ENCODE results near the gene VWDE.

DNA sequence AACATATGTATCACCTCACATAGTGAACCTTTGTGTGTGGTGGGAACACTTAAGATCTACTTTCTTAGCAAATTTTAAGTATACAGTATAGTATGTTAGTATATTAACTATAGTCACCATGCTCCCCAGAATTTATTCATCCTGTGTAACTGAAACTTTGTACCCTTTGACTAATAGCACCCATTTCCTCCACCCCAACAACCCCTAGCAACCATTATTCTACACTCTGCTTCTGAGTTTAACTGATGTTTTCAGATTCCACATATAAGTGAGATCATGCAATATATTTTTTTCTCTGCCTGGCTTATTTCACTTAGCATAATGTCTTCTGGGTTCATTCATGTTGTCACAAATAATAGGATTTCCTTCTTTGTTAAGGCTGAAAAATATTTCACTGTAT lies 6.9 kb upstream of the VWDE start:
- TF ChIP-seq POLR2AphosphoS5 (IDR thresholded peaks at IDR 0.05; ENCODE audit: low read depth, low read length), result no peak
- TF ChIP-seq, protein P1, sequence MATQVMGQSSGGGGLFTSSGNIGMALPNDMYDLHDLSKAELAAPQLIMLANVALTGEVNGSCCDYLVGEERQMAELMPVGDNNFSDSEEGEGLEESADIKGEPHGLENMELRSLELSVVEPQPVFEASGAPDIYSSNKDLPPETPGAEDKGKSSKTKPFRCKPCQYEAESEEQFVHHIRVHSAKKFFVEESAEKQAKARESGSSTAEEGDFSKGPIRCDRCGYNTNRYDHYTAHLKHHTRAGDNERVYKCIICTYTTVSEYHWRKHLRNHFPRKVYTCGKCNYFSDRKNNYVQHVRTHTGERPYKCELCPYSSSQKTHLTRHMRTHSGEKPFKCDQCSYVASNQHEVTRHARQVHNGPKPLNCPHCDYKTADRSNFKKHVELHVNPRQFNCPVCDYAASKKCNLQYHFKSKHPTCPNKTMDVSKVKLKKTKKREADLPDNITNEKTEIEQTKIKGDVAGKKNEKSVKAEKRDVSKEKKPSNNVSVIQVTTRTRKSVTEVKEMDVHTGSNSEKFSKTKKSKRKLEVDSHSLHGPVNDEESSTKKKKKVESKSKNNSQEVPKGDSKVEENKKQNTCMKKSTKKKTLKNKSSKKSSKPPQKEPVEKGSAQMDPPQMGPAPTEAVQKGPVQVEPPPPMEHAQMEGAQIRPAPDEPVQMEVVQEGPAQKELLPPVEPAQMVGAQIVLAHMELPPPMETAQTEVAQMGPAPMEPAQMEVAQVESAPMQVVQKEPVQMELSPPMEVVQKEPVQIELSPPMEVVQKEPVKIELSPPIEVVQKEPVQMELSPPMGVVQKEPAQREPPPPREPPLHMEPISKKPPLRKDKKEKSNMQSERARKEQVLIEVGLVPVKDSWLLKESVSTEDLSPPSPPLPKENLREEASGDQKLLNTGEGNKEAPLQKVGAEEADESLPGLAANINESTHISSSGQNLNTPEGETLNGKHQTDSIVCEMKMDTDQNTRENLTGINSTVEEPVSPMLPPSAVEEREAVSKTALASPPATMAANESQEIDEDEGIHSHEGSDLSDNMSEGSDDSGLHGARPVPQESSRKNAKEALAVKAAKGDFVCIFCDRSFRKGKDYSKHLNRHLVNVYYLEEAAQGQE (IDR thresholded peaks at IDR 0.05; ENCODE audit: insufficient read depth in 1 of 2, low read depth in 2 of 2, low read length in 2 of 2), result no peak
- TF ChIP-seq TAF1 (IDR thresholded peaks at IDR 0.05; ENCODE audit: borderline replicate concordance, insufficient read depth, low read length), result no peak
